ENCODE results near the gene BOD1L2. TPM values are rescaled to one million over a fixed set of nuclear protein-coding genes. Genes with fewer than 3 reads are reported as not detected.

Gene BOD1L2
- polyA plus RNA-seq, 1 donor (not counting 4 experiments of a cell fraction or from before 2014, with no cell fraction given): not detected

GRCh38 chr18:57122936-57123510 is 23.9 kb upstream of the BOD1L2 start:
- no peak overlapping the region for H3K4me3 ChIP-seq (ENCODE audit: control insufficient read depth in 2 of 3, extremely low read depth in 1 of 3, insufficient read depth in 2 of 3, low read depth in 1 of 3, low read length in 3 of 3)
- H2AFZ ChIP-seq (ENCODE audit: control insufficient read depth, low read length): no peak overlapping the region
- H4K20me1 ChIP-seq (ENCODE audit: control insufficient read depth, extremely low read depth, insufficient read depth, low read length): no peaks in the 10 kb centered on the region
- no peaks in the 10 kb centered on the region for H3K9me1 ChIP-seq (ENCODE audit: control insufficient read depth, extremely low read depth, insufficient read depth, low read length)
- H3K36me3 ChIP-seq (ENCODE audit: control insufficient read depth in 2 of 2, extremely low read depth in 1 of 2, insufficient read depth in 2 of 2, low read length in 2 of 2): no peaks in the 10 kb centered on the region
- no peaks in the 10 kb centered on the region for H3K9me3 ChIP-seq (ENCODE audit: control insufficient read depth, low read depth, low read length)
- FAIRE-seq (no peak), DNase-seq (ENCODE audit: low read depth, low spot score) (no peak)
- H3K27me3 ChIP-seq (ENCODE audit: control insufficient read depth, extremely low read depth, insufficient read depth, low read length): peaks cover 14% of the 10 kb centered on the region
- H3K4me2 ChIP-seq (ENCODE audit: control insufficient read depth, extremely low read depth, insufficient read depth, low read depth, low read length): no peak overlapping the region
- no peaks in the 10 kb centered on the region for H3K79me2 ChIP-seq (ENCODE audit: control insufficient read depth, insufficient read depth, low read length)
- H3K27ac ChIP-seq (ENCODE audit: control insufficient read depth, insufficient read depth, low read length): no peak overlapping the region
- dilution Hi-C loops (cut with MboI; ENCODE audit: extremely low pct_ligation_motif_present, low sequenced_read_pairs): no loop called here
- no peak for TF ChIP-seq EZH2 (IDR thresholded peaks at IDR 0.05; ENCODE audit: low read length)
- TF ChIP-seq, protein P1, sequence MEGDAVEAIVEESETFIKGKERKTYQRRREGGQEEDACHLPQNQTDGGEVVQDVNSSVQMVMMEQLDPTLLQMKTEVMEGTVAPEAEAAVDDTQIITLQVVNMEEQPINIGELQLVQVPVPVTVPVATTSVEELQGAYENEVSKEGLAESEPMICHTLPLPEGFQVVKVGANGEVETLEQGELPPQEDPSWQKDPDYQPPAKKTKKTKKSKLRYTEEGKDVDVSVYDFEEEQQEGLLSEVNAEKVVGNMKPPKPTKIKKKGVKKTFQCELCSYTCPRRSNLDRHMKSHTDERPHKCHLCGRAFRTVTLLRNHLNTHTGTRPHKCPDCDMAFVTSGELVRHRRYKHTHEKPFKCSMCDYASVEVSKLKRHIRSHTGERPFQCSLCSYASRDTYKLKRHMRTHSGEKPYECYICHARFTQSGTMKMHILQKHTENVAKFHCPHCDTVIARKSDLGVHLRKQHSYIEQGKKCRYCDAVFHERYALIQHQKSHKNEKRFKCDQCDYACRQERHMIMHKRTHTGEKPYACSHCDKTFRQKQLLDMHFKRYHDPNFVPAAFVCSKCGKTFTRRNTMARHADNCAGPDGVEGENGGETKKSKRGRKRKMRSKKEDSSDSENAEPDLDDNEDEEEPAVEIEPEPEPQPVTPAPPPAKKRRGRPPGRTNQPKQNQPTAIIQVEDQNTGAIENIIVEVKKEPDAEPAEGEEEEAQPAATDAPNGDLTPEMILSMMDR (optimal IDR thresholded peaks at IDR 0.05 in 1 of 3, IDR thresholded peaks at IDR 0.05 in 1 of 3, conservative IDR thresholded peaks at IDR 0.05 in 1 of 3; ENCODE audit: extremely low read depth in 1 of 3, insufficient read depth in 2 of 3, low read length in 3 of 3): no peak
- H3K9ac ChIP-seq (ENCODE audit: control insufficient read depth, extremely low read depth, insufficient read depth, low read length): no peak overlapping the region
- H3K4me1 ChIP-seq (ENCODE audit: control insufficient read depth, extremely low read depth, insufficient read depth, low read length): no peaks in the 10 kb centered on the region

- H3K4me1 ChIP-seq (ENCODE audit: control insufficient read depth, extremely low read depth, insufficient read depth, low read length): no peaks in the 10 kb centered on the region
Measured at GRCh38 chr18:57125627-57126026, 21.3 kb upstream of the BOD1L2 start.

More at GRCh38 chr18:57125627-57126026, 21.3 kb upstream of the BOD1L2 start:
- no peaks in the 10 kb centered on the region for H3K36me3 ChIP-seq (ENCODE audit: control insufficient read depth in 2 of 2, extremely low read depth in 1 of 2, insufficient read depth in 2 of 2, low read length in 2 of 2)
- H3K9ac ChIP-seq (ENCODE audit: control insufficient read depth, extremely low read depth, insufficient read depth, low read length): no peak overlapping the region
- FAIRE-seq (no peak), DNase-seq (ENCODE audit: low read depth, low spot score) (no peak)
- H3K79me2 ChIP-seq (ENCODE audit: control insufficient read depth, insufficient read depth, low read length): no peaks in the 10 kb centered on the region
- H3K9me3 ChIP-seq (ENCODE audit: control insufficient read depth, low read depth, low read length): no peaks in the 10 kb centered on the region
- TF ChIP-seq, protein P1 (optimal IDR thresholded peaks at IDR 0.05 in 1 of 3, IDR thresholded peaks at IDR 0.05 in 1 of 3, conservative IDR thresholded peaks at IDR 0.05 in 1 of 3; ENCODE audit: extremely low read depth in 1 of 3, insufficient read depth in 2 of 3, low read length in 3 of 3): no peak
- TF ChIP-seq EZH2 (IDR thresholded peaks at IDR 0.05; ENCODE audit: low read length): no peak
- no peak overlapping the region for H3K27ac ChIP-seq (ENCODE audit: control insufficient read depth, insufficient read depth, low read length)
- dilution Hi-C loops (cut with MboI; ENCODE audit: extremely low pct_ligation_motif_present, low sequenced_read_pairs): no loop called here
- H3K9me1 ChIP-seq (ENCODE audit: control insufficient read depth, extremely low read depth, insufficient read depth, low read length): no peaks in the 10 kb centered on the region
- no peak overlapping the region for H3K4me2 ChIP-seq (ENCODE audit: control insufficient read depth, extremely low read depth, insufficient read depth, low read depth, low read length)
- H3K27me3 ChIP-seq (ENCODE audit: control insufficient read depth, extremely low read depth, insufficient read depth, low read length): peaks cover 14% of the 10 kb centered on the region
- H4K20me1 ChIP-seq (ENCODE audit: control insufficient read depth, extremely low read depth, insufficient read depth, low read length): no peaks in the 10 kb centered on the region
- no peak overlapping the region for H2AFZ ChIP-seq (ENCODE audit: control insufficient read depth, low read length)
- no peak overlapping the region for H3K4me3 ChIP-seq (ENCODE audit: control insufficient read depth in 2 of 3, extremely low read depth in 1 of 3, insufficient read depth in 2 of 3, low read depth in 1 of 3, low read length in 3 of 3)
